HG02870 (cell line): ENCODE data around the gene PLXDC1.
"Not testable (repeated sequence)": the region's sequence is repeated elsewhere in the genome, so short reads cannot be mapped to it uniquely, and the experiment has no call there.

Experiments
- ATAC-seq: cut with Tn5 transposase; IDR thresholded peaks from one replicate; pipeline ENCODE4 v1.9.1; 2021; ENCODE audit warnings: mild to moderate bottlenecking, moderate library complexity; ENCODE audit not compliant: unreplicated experiment

The PLXDC1 gene

GRCh38 chr17:39183045-39183444 lies 31.6 kb upstream of the PLXDC1 start:
- no peak for ATAC-seq

- no peak for ATAC-seq
Observed at GRCh38 chr17:39181303-39181702, 29.9 kb upstream of the PLXDC1 start.

DNA sequence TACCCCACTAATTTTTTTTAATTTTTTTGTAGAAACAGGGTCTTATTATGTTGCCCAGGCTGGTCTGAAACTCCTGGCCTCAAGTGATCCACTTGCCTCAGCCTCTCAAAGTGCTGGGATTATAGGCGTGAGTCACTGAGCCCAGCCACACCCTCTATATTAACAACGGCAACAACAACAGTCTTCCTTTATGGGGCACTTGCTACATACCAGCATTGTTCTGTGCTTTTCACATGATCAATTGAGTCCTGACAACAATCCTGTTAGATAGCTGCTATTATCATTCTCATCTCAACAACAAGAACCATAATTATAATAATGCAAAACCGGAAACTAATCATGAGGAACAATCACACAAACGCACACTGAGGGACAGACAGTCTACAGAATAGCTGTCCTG lies 27.1 kb upstream of the PLXDC1 start:
- no peak for ATAC-seq

DNA sequence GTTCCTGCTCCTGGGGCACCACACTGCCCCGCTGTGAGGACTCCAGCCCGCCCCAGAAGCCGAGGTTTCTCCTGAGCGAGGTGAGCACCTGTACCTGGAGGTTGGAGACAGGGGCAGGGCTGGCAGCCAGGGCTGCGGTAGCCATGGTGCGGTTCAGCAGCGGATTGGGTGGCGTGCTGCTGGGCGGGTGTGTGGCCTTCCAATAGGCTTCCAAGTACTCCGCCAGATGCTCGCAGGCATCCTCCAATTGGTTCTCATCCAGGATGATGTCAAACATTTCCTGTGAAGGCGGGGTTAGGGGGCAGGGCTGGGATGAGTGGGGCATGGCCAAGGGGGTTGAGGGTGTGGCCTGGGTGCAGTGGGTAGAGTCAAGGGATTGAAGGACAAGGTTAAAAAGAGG lies 25.8 kb upstream of the PLXDC1 start:
- no peak for ATAC-seq

GRCh38 chr17:39175695-39176093 lies 24.3 kb upstream of the PLXDC1 start:
- ATAC-seq, result no peak

DNA sequence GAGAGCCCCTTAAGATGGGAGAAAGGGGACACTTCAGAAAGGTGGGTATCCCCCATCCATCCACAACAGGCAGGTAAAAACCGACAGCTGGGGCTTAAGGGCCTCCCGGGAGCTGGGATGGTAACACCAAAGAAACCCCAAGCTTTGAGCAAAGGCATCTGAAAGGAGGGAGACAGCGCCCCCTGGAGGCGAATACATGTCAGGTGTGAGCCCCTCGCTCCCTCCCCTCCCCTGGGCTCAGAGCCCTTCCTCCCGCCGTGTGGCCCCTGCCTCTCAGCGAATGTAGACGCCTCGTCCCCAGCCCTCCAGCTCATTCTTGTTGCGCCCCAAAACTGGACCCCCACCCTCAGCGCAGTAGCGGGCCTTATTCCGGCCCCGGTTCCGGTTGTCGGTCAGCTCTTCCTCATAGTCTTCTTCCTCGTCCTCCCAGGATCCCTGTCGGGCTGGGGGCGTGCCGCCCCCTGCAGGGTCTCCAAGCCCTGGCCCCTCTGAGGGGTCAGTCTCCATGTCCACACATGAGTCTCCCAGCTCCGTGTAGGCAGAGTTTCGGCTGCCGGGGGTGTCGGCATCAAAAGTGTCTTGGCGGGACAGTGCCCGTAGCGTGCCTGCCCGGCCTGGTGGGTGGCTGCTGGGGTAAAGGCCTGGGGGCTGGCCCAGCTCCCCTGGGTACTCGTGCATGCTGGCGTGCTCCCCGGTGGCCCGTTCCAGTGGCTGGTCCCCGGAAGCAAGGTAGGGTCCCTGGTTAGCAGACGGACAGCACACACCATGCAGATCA lies 23.7 kb upstream of the PLXDC1 start:
- no peak for ATAC-seq

DNA sequence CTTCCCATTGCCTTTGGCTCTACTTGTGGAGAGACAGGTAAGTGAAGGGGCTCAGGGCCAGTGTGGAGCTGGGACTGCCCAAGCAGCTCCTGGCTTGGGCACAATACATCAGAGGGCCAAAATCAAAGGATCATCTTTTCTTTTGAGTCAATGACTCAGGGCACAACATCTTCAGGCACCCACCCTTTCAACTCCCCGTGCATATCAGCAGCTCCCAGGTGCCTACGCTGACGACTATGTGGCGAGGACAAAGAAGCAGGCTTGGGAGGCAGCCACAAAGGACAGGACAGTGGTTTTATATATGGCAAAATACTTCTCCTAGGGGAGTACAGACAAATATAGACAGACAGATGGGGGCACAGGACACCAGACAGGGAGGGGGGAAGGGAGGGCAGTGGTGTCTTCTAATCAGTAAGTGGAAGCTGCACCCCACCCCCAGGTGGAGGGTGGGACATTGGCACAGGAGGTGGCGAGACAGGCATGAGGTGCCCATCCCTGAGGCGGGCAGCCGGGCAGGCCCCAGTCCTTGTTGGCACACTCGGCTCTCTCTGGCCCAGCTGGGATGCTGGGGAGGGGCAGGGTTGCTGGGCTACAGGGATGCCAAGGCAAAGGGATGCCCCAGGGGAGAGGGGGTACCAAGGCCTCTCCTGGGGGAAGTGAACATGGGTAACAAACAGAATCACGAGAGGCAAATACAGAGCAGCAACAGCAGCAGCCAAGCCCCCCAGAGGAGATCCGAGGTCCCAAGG lies 22.3 kb upstream of the PLXDC1 start:
- no peak for ATAC-seq

GRCh38 chr17:39173080-39173479 lies 21.6 kb upstream of the PLXDC1 start:
- no peak for ATAC-seq

GRCh38 chr17:39171933-39172332 lies 20.5 kb upstream of the PLXDC1 start:
- no peak for ATAC-seq

GRCh38 chr17:39170558-39170957 lies 19.1 kb upstream of the PLXDC1 start:
- ATAC-seq, result no peak

DNA sequence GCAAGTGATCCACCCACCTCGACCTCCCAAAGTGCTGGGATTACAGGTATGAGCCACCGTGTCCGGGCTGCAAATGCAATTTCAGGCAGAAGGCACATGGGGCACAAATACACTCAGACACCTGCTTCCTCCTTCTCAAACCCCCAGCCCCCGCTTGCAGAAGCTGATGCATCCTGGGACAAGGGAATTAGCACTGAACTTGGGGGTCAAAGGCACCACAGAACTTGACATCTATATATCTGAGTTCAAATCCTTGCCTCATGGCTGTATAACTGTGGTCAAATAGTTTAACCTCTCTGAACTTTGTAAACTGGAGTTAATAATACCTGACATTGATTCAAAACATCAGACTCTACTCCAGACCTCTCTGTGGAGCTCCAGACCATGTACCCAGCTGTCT lies 18.7 kb upstream of the PLXDC1 start:
- no peak for ATAC-seq

- ATAC-seq, result no peak
Observed at GRCh38 chr17:39169518-39169917, 18.1 kb upstream of the PLXDC1 start.

GRCh38 chr17:39169101-39169500 lies 17.7 kb upstream of the PLXDC1 start:
- no peak for ATAC-seq

DNA sequence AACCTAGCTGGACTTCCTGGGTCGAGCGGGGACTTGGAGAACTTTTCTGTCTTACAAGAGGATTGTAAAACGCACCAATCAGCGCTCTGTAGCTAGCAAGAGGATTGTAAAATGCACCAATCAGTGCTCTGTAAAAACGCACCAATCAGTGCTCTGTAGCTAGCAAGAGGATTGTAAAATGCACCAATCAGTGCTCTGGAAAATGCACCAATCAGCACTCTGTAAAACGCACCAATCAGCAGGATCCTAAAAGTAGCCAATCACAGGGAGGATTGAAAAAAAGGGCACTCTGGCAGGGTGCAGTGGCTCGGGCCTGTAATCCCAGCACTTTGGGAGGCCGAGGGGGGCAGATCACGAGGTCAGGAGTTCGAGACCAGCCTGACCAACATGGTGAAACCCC lies 17.1 kb upstream of the PLXDC1 start:
- not testable (repeated sequence) for ATAC-seq

DNA sequence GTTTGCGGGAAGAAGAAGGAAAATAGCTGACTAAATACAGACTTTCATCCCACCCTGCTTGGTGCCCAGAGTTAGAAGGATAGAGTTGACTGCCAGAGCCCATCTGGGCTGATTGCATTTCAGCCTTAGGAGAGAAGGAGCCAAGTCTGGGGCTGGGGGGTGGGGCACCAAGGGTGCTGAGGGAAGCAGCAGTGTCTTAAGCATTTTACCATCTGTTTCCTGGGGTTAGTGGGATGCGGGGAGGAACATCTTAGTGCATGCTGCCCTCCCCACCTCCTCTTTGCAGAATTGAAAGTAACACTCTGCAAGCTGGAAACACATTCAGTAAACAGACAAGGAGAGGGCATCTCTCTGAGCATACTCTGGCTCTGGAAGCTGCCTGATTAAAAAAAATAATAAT lies 16.0 kb upstream of the PLXDC1 start:
- no peak for ATAC-seq

DNA sequence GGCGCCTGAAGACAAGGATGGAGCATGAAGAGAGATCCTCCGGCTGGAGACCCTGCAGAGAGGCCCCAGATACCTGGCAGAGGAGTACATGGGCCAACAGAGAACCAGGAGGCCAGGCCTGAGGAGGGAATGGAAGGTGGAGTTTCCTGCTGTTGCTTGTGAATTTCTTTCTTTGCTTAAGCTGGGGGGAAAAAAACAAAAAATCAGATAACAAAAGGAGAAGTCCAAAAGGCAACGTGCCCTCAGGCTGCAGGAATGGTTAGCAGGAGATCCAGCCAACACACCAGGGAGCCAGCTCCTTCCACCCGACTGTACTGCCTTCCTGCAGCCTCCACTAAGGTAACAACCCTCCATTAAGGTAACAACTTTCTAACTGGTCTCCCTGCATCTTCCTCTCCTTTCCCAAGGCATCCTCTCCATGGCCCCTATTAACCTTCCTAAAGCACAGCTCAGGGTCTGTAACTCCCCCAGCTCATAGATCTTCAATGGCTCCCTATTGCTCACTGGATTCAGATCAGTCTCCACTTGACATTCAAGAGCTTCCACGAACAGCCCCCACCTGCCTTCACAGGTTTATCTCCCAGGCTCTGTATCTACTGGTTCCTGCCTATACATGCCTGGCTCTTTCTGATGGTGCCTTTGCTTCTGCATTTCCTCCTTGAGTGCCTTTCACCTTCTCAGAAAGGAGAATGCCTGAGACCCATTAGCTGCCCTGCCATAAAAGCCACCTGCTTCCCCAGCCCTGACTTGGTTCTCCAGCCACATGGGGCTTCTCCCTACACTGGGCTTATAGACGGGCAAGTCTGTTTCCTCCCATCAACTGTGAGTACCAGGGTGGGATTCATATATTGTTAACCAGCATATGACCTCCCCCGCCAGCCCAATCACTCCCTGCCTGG lies 15.2 kb upstream of the PLXDC1 start:
- ATAC-seq, result no peak

DNA sequence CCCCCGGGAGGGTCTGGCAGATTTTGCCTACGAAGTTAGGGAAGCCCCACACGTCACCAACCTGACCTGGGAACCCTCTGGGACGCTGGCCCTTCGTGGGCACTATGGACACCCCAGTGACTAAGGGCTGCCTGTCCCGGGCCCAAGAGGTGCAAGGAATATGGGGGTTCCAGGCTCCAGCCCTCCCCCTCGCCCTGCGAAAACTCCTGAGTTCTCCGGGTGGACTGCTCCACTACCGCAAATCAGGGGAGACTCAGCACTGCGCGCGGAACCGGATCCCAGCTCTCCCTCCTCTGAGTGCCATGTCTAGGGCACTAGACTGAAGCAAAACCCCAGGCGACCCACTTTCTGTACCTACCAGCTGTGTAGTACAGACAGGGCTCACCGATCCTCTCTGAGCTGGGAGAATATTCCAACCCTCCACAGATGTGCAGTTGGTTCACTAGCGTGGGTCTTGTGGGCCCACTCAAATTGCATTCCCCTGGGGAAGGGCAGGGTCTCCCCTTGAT lies 14.5 kb upstream of the PLXDC1 start, which contains the start of gene ARL5C:
Gene ARL5C (minus strand): TSS at position 321 of the 509 bp plus-strand sequence. CDS start 401 bp downstream, outside the sequence.
- no peak for ATAC-seq

DNA sequence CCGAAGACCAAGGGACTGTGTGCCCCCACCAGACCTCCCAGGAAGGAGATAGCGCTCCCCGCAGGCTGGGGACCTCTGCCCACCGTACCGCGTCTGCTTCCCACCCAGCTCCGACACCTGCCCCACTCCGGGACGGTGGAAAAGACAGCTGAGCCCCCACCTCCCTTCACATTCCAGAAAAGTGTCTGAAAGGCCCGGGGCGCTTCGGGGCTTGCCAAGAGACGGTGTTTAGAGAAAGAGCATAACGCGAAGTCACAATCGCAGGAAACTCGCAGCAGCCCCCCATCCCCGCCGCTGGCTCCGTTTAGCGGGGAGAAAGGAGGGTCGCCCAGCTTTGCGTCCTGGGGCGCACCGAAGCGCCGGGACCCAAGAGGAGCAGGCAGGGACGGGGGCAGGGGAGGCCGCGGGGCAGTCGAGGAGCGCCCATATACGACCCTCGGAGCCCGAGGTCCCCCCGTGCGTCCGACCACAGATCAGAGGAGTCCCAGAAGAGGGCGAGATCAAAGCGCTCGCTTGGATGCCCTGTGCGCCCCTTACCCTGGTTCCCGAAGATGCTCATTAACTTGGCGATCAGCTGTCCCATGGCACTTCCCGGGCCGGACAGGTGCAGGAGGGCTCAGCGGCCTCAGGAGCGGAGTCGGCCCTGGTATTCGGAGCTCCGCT lies 13.9 kb upstream of the PLXDC1 start:
- no peak for ATAC-seq

GRCh38 chr17:39164675-39165143 lies 13.3 kb upstream of the PLXDC1 start:
- peak; percentile 61 for ATAC-seq

DNA sequence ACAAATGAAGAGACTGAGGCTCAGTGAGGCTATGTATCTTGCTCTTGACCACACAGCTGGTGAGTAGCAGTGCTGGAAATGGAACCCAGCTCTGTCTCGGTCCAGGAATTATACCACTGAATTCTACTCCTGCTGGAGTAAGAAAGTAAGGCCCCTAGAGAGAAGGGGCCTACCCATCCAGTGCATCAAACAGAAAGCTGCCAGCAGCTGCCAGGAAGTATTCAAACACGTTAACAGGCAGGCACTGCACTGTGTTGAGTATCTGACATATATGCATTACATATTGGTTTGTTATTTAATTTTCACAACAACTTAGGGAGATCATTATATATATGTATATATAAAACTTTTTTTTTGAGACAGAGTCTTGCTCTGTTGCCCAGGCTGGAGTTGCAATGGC lies 10.5 kb upstream of the PLXDC1 start:
- ATAC-seq, result no peak
